NCI-H1105 treated with DMSO at 0.1 percent for 48 hours (cell line): ENCODE data around the gene MESD.

Experiments
- DNase-seq: peaks from one replicate; lab custom pipeline; 2025; lab: John Stamatoyannopoulos, UW

The MESD gene

DNA sequence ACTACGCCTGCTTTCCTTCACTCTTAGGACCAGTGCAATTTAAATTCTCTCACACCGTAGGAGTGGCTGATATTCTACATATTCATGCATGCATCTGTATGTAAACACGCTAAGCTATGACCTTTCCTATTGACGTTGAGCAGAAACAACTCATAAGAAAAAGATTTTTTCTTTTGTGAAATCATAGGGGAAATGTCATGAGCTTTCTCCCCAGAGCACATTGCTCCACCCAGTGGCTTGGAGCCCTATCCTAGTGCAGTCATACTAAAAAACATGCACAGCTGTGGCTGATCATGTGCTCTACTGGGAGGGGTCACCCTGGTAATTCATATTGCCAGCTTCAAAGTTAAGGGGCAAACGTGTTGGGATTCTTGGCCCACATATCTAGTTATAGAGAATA lies 1.8 kb upstream of the MESD start:
- DNase-seq = no peak

- DNase-seq = no peak
Measured at GRCh38 chr15:80990955-80991354, 1.3 kb upstream of the MESD start.

DNA sequence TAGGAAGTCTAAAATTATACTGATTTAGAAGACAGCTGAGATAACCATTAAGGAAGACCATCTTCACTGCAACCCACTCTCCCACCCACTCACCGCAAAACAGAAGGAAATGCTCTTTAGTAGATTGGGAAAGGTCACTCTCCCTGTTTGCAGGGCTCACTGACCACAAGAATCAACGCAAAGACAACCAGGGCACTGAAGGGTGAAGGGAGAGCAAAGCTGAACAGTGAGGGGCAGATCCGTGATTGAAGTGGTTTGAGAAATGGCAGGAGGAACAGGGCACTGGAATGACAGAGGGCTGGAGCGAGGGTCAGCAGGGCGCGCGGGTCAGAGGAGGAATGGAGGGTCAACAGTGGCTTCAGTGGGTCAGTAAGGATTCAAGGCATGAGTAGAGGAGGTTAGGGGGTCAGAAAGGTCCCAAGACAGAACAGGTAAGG lies 520 bp downstream of the MESD start:
- DNase-seq = no peak

- DNase-seq = no peak
Measured at GRCh38 chr15:80988148-80988796, 1.3 kb downstream of the MESD start.

GRCh38 chr15:80986487-80986886 lies 3.1 kb downstream of the MESD start:
- DNase-seq = no peak

- no peak for DNase-seq
Measured at GRCh38 chr15:80985981-80986380, 3.6 kb downstream of the MESD start.

GRCh38 chr15:80984856-80985255 lies 4.8 kb downstream of the MESD start:
- no peak for DNase-seq

DNA sequence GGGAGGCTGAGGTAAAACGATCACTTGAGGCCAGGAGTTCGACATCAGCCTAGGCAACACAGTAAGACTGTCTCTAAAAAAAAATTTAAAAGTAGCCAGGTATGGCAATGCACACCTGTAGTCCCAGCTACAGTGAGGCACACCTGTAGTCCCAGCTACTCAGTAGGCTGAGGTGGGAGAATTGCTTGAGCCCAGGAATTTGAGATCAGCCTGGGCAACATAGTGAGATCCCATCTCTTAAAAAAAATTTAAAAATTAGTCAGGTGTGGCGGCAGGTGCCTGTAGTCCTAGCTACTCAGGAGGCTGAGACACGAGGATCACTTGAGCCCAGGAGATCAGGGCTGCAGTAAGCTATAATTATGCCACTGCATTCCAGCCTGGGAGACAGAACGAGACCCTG lies 6.8 kb downstream of the MESD start:
- DNase-seq = no peak

- DNase-seq = no peak
Measured at GRCh38 chr15:80982205-80982604, 7.4 kb downstream of the MESD start.

- no peak for DNase-seq
Measured at GRCh38 chr15:80979538-80980200, 9.9 kb downstream of the MESD start.

DNA sequence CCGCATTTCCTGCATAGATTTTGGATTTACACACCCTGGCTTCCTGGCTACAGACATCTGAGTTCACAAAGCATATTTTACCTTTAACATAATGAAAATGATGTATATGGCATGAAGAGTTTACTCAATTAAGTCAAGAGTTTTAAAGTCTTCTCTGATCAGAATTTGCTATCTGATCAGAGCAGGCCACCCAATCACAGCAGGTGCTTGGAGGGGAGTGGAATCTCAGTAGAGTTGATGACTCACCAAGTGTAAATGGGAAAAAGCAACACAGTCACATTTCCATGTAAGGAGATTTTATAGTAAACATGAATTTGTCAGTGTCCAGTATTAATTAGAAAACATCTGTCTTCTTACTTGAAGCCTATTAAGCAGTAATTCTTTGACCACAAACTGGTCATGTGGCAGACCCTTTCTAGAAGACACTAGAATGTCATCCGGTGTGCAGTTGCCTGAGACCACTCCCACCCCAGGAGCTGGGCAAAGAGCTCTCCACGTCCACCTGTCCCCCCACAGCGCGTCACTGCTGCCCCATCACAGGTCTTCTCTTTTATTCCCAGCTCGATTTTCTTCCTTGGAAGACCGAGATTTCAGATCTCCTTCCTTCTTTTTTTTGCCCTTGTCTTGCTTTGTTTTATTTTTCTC lies 10.8 kb downstream of the MESD start:
- no peak for DNase-seq

DNA sequence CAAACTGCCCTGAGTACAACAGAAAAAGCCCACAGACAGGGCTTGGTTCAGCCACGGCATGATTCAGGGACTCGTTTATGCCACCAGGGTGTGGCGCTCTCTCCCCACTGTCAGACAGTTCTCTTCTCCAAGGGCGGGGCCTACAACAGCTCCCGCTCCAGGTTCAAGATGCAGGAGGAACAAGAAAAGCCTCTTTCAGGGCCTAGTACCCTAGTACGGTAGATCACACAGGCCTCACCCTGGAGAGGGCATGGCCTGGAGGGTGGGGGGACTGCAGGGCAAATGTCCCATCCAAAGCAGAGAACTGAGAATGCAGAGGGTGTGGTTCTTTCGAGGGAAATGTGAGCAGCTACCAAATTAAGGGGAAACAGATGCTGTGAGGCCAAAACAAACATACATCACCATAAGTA lies 12.0 kb downstream of the MESD start:
- no peak for DNase-seq

DNA sequence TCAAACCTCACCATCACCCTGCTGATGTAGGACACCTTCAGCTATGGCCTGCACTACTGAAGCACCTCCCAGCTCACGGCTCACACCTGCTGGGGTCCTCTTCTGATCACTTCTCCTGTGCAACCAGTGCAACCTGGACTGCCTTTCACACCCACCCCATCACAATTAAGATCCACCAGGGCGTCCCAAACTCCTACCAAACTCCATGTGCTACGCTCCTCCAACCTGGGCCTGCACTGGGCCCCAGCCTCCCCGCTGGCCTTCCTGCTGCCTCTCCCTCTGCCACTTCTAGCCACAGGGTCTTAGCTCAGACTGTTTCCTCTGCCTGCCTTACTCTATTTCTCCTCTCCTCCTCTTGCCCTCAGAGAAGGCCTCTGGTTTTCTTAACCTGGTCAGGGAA lies 12.8 kb downstream of the MESD start:
- no peak for DNase-seq

DNA sequence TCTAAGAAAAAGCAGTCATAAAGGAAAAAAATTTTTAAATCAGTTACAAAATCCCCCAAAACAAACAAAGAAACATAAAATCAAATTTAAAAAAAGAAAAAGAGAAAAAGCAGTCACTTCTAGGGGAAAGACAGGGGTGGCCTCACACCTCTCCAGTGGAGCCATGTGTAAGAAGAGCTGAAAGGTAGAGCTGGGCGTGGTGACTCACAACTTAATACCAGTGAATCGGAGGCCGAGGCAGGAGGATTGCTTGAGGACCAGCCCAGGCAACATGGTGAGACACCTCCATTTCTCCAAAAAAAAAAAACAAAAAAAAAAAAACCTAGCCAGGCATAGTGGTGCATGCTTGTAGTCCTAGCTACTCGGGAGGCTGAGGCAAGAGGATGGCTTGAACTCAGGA lies 14.7 kb downstream of the MESD start:
- DNase-seq = no peak

- DNase-seq = no peak
Measured at GRCh38 chr15:80972276-80972675, 17.3 kb downstream of the MESD start.

DNA sequence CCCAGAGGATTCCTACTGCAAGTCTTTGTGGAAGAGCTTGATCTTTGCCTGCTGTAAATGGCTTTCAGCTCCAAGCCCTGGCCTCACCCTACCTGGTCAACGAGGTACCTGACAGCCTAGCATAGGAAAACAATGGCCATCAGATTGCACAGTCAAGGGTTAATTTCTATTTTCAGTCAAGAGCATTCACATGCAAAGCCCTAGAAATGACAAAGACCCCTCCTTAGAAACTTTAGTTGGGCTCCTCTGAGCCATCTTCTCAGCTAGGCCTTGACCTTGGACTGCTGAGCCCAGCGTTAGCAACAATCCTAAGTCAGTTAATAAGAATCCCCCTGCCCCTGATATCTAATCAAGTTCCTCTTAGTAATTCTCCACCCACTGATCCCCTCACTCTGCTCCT lies 18.5 kb downstream of the MESD start:
- DNase-seq = no peak

- no peak for DNase-seq
Measured at GRCh38 chr15:80970658-80971057, 19.0 kb downstream of the MESD start.

- DNase-seq = peak; percentile 37
Measured at GRCh38 chr15:80970018-80970657, 19.5 kb downstream of the MESD start.

DNA sequence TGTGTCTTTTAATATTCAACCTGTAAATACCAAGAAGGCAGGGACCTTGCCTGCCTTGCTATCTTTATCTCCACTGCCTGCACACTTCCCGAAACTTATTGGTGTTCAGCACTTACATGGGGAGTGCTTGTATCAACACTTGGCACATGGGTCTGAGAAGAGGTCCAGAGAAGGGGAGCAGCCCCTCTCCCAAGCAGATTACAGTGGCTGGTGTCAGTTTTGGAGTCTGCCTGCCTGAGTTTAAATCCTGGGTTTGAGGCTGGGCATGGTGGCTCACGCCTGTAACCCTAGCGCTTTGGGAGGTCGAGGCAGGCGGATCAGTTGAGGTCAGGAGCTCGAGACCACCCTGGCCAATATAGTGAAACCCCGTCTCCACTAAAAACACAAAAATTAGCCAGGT lies 20.3 kb downstream of the MESD start:
- DNase-seq = no peak

- no peak for DNase-seq
Measured at GRCh38 chr15:80967991-80968510, 21.6 kb downstream of the MESD start.

GRCh38 chr15:80967451-80967850 lies 22.2 kb downstream of the MESD start:
- no peak for DNase-seq

- DNase-seq = no peak
Measured at GRCh38 chr15:80966431-80967197, 23.0 kb downstream of the MESD start.
